GM18907 (cell line): ENCODE data around the gene IRF3.

Experiments used
- ATAC-seq: cut with Tn5 transposase; IDR thresholded peaks from one replicate; pipeline ENCODE4 v1.9.1; 2021; ENCODE audit warnings: mild to moderate bottlenecking, moderate library complexity; ENCODE audit not compliant: unreplicated experiment

The IRF3 gene, protein sequence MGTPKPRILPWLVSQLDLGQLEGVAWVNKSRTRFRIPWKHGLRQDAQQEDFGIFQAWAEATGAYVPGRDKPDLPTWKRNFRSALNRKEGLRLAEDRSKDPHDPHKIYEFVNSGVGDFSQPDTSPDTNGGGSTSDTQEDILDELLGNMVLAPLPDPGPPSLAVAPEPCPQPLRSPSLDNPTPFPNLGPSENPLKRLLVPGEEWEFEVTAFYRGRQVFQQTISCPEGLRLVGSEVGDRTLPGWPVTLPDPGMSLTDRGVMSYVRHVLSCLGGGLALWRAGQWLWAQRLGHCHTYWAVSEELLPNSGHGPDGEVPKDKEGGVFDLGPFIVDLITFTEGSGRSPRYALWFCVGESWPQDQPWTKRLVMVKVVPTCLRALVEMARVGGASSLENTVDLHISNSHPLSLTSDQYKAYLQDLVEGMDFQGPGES

DNA sequence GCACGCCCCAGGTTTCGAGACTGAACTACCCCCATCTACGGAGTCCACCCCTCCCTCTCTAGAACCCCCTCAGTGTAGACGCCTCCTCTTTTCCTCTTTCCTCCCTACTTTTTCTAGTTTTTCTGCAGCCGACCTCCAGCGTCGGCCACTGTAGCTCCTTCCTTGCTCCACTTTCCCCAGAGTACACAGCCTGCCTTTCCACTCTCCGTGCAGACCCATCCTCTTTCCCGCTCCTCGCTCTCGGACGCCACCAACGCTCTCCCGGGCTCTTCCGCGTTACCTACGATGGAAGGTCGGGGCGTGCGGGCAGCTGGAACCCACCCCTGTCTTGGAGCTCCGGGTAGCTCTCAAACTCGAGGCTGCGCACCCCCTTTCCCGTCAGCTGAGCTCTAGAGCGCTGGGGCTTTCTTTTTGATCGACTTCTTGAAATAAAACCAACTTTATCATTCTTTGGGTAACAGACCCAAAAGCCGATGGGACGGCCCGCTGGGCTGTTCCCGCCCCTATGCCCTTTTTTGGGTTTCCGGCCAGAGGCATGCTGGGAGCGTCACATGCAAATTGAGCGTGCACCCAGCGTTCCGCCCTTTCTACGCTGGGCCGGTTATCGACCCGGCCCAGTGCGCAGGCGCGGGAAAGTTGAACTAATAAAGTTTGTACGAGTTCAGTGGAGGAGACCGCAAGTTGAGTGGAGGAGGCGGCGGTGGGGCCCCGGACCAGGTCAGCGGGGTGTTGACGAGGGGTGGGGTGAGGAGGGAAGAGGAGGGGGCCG is at the start of gene IRF3, which contains the start of gene BCL2L12:
Gene IRF3 (minus strand): TSS at position 507 of the 769 bp plus-strand sequence. CDS start 1,019 bp downstream, outside the sequence.
Gene BCL2L12 (plus strand): TSS at position 583 of the 769 bp plus-strand sequence. CDS start 760 bp downstream, outside the sequence.
- peak; percentile 85 for ATAC-seq

DNA sequence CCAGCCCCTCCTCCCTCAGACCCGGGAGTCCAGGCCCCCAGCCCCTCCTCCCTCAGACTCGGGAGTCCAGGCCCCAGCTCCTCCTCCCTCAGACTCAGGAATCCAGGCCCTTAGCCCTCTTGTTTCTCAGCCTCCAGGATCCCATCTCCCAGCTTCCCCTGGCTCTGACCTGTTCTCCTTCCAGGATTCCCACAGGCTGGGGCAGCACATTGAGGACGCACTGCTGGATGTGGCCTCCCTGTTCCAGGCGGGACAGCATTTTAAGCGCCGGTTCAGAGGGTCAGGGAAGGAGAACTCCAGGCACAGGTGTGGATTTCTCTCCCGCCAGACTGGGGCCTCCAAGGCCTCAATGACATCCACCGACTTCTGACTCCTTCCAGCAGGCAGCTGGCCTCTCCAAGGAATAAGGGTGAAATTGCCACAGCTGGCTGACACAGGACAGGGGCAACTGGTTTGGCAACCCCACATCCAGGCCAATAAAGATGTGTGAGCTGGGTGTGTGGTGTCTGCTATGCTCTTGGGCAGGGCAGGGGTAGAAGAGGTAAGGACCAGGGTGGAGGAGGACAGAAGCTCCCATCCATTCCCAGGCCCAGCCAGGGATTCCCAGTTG is 47.7 kb upstream of the IRF3 start:
- ATAC-seq, result no peak

DNA sequence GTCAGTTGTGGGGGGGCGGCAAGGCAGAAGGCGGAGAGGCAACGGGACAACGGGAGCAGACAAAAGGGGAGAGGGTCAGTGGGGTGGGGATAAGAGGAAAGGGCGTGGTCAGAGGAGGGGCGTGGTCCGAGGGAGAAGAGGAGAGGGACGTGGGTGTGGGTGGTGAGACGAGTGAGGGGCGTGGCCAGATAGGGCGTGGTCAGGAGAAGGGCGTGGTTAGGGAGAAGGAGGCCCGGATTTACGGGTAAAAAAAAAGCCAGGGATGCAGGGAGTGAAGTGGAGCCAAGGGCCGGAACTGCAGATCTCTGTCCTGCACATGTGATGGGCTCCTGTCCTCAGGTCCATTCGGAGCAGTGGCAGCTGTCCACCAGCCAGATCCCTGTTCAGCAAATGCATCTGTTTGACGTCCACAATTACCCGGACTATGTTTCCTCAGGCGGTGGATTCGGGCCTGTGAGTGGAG is 46.8 kb upstream of the IRF3 start:
- ATAC-seq, result no peak

DNA sequence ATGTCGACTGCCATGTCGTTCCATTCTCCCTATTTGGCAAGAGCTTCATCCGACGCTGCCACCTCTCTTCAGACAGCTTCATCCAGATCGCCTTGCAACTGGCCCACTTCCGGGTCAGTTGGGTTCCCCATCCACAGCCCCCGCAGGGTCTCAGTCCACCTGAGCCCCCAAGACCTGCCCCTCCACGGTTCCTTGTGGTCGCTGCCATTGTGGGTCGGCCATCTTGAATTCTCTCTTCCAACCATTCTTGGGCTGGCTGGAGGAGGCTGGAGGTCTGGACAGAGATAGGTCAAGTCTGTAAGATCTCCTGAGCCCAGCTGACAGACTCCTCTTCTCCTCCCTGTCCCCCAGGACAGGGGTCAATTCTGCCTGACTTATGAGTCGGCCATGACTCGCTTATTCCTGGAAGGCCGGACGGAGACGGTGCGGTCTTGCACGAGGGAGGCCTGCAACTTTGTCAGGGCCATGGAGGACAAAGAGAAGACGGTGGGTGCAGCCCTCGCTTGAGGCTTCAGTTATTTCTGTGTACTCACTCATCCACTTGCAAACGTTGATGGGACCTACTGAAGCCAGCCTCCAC is 44.8 kb upstream of the IRF3 start:
- no peak for ATAC-seq

DNA sequence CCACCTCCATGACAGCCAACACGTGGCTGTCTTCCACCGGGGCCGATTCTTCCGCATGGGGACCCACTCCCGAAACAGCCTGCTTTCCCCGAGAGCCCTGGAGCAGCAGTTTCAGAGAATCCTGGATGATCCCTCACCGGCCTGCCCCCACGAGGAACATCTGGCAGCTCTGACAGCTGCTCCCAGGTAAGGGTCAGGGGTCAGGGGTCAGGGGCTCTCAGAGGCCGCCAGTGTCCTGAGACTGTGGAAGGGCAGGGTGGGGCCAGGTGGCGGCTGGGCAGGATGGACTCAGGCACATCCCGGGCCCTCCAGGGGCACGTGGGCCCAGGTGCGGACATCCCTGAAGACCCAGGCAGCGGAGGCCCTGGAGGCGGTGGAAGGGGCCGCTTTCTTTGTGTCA is 40.3 kb upstream of the IRF3 start:
- ATAC-seq, result no peak

DNA sequence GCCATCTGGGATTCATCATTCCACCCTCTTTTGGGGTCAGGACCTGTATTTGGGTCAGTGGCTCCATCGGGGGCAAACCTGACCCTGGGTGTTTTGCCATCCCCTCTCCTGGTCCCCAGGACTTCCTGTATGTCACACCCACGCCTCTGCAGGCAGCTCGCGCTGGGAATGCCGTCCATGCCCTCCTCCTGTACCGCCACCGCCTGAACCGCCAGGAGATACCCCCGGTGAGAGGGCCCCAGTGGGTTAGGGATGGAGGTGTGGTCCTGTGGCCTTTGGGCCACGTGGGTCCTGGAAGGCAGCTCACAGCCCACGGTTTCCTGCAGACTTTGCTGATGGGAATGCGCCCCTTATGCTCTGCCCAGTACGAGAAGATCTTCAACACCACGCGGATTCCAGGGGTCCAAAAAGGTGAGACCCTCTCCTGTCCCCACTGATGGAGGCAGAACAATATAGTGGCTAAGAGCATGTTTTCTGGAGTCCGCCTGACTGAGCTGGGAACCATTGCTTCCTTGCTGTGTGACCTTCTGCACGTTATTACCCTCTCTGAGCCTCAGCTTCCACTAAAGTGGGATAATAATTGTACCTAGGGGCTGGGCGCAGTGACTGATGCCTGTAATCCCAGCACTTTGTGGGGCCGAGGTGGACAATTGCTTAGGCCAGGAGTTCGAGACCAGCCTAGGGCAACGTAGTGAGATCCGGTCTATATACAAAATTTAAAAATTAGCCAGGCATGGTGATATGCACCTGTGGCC is 39.4 kb upstream of the IRF3 start:
- ATAC-seq, result no peak

DNA sequence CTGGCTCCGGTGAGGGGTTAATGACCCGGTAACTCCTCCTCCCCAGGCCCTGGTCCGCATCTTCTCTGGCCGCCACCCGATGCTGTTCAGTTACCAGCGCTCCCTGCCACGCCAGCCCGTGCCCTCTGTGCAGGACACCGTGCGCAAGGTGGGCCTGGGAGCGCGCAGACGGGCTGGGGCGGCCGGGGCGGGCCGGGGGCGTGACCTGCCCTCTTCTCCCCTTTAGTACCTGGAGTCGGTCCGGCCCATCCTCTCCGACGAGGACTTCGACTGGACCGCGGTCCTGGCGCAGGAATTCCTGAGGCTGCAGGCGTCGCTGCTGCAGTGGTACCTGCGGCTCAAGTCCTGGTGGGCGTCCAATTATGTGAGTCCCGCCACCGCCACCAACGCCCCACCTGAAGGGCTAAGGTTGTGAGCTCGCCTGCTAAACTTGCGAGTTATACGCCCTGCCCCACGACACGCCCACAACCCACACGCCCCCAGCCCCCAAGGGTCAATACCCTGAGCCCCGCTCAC is 35.7 kb upstream of the IRF3 start:
- no peak for ATAC-seq

DNA sequence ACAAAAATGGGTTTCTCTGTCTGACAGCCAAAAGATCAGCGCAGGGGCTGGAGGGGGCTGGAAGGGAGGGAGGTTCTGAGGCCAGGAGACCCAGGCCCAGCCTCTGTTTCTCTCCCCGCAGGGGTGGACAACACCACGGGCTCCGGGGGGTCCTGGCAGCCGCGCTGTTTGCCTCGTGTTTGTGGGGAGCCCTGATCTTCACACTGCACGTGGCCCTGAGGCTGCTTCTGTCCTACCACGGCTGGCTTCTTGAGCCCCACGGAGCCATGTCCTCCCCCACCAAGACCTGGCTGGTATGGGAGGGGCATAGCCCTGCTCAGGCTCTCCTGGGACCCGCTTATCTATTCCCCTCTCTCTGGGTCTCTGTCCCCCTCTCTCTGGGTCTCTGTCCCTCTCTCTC is 34.9 kb upstream of the IRF3 start:
- no peak for ATAC-seq

DNA sequence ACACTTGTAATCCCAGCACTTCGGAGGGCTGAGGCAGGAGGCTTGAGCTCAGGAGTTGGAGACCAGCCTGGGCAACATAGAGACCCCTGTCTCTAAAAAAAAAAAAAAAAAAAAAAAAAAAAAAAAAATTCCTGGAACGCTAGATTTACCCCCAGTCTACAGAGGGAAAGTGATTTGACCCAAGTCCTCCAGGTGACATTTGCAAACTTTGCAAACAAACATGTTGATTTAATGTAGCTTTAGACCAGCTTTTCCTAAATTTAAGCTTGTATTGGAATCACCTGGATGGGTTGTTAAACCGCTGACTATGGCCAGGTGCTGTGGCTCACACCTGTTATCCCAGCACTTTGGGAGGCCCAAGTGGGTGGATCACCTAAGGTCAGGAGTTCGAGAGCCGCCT is 33.7 kb upstream of the IRF3 start:
- ATAC-seq, result no peak

DNA sequence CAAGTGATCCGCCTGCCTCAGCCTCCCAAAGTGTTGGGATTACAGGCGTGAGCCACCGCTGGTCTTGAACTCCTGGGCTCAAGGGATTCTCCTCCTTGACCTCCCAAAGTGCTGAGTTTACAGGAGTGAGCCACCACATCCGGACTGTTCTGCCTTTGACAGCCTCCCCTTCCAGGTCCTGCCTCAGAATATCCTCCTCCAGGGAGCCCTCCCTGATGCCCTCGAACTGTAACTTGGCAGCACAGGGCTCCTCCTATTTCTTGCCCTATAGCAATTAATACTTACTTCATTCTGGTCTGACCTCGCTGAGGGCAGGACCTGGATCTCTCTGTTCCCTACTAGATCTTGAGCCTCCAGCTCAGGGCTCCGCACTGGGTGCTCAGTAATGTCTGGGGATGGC is 31.2 kb upstream of the IRF3 start:
- ATAC-seq, result no peak

DNA sequence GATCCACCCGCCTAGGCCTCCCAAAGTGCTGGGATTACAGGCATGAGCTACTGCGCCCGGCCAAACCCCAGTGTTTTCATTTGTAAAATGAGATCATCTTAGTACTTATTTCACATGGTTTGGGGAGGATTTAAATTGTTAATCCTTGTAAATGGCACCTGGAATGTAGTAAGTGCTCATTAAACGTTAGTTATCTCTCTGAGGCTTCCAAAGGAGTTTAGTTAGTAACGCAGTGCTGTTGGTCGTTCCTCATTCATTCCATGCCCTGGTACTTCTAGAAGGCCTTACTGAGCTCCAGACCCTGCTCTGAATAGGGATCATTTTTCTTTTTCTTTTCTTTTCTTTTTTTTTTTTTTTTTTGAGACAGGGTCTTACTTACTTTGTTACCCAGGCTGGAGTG is 30.5 kb upstream of the IRF3 start:
- ATAC-seq, result no peak

DNA sequence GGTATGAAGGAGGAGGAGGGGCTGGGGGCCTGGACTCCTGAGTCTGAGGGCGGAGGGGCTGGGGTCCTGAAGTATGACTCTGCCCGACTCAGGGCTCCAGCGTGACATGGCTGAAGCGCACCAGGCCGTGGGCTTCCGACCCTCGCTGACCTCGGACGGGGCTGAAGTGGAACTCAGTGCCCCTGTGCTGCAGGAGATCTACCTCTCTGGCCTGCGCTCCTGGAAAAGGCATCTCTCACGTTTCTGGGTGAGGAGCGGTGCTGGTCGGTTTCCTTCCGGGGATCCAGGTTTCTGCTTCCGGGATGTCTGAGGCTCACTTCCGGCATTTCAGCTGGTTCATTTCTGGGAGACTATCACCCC is 26.5 kb upstream of the IRF3 start:
- no peak for ATAC-seq

DNA sequence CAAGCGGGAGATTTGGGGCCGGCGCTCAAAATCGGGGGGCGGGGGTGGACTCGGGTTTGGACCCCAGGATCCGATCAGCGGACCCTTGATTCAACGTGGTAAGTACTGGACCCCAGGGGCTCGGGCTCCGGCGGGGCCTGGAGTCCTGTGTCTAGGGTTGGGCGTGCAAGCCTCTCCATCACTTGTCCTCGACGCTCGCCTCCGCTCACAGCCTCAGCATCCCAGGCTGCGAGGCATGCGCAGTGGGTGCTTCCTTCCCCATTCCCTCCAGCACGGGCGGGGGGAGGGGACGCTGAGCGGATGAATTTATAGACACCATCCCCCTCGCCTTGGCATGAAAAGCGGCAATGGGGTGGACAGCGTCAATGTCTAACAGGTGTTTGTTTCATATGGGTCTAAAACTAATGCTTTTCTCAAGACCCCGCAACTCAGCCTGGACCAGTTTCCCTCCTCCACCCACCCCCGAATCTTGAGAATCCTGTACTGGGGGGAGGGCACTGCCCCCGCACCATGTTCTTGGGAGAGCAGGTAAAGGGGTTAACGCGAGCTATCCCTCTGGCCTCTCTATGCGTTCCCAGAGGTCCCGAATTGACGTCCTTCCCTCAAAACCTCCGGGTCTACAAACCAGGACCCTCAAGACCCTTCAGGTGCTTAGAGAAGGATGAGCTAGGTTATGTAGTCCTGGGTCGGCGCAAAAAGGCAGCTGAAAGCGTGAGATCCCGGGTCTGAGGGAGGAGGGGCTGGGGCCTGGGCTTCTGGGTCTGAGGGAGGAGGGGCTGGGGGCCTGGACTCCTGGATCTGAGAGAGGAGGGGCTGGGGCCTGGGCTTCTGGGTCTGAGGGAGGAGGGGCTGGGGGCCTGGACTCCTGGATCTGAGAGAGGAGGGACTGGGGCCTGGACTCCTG is 25.8 kb upstream of the IRF3 start:
- ATAC-seq, result no peak

DNA sequence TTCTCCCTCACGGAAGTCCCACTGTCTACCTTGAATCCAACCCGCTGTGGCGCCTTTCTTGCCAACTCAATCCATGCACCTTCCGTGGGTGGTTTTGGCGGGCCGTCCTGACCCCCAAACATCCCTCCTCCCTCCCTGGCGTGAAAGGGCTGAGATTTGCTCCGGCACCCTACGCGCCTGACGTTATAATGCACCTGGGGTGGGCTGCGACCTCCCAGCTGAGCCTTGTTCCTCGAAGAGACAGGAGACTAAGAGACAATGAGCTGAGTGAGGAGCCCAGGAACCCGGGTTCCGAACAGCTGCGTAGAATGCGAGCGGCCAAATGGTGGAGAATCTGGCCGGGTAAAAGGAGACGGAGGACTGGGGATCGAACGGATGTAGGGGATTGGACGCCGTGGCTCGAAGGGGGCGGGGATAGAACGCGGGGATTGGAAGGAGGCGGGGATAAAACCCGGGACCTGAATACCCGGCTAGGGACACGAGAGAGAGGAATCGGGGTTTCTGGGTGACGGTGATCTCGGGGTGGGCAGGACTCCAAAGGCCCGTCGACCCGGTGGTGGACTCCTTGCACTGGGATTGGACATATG is 25.1 kb upstream of the IRF3 start, which contains the start of gene CPT1C:
Gene CPT1C (plus strand): TSS at position 461 of the 587 bp plus-strand sequence. CDS start 1,137 bp downstream, outside the sequence.
- no peak for ATAC-seq

DNA sequence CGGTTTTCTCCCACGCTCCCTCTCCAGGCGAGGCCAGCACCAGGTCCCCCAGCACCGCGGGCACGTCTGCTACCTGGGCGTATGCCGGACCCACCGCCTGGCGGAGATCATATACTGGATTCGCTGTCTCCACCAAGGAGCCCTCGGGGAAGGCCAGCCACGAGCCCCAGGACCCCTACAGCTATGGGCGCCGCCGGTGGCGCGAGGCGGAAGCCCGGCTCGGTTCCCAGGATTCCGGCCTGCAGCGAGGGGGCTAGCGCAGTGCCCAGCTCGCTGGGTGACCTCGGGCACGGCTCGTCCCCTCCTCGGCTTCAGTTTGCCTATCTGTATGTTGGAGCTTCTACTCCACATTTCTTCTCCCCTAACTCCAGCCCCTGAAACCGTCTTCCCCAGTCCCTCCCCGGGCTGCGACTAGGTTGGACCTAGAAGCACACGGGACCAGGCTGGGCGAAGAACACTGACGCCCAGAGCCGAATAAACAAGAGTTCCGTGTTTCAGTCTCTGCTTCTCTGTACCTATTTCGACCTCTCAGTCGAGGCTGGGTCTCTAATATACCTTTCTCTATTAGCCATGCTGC is 24.5 kb upstream of the IRF3 start:
- no peak for ATAC-seq

DNA sequence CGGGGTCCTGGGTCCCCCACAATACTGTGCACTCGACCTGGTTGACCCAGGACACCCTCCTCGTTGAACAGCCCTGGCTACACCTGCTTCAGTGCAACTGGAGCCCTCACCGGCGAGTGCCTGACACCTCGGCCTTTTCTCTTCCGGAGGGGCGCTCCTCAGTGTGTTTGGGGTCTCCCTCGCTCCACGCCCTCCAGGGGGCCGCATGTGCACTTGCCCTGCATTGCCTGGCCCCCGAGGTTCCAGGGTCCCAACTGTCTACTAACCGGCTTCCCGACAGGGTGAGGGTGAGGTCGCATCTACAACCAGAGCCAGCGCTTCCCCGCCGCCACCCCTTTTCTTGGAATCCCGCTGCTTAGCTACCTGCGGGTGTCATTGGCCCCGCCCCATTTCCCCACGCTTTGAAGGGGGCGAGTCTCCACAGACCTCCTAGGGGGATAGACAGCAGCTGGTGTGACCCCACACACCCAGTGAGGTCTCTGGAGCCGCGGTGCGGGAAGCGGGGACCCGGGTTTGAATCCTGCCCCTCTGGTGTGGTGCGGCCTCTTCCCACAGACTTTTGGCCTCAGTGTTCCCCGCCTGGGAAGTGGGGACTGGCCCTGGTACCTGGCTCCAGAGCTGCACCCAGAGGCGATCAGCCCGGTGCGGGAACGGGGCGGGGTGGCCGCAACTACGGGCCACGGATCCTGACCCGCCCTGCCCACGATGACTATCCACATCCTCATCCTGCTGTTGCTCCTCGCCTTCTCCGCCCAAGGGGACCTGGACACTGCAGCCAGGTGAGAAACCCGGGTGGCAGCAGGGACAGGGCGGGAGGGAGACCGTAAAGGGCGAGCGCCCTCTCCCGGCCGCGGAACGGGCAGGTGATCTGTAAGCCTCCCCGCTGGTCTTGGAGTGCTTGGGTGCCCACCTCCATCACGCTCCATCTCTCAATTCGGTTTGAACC is 23.7 kb upstream of the IRF3 start, which contains the start of gene ADM5:
Gene ADM5 (plus strand): TSS at position 462 of the 946 bp plus-strand sequence. CDS start 244 bp downstream, at position 706.
- no peak for ATAC-seq

DNA sequence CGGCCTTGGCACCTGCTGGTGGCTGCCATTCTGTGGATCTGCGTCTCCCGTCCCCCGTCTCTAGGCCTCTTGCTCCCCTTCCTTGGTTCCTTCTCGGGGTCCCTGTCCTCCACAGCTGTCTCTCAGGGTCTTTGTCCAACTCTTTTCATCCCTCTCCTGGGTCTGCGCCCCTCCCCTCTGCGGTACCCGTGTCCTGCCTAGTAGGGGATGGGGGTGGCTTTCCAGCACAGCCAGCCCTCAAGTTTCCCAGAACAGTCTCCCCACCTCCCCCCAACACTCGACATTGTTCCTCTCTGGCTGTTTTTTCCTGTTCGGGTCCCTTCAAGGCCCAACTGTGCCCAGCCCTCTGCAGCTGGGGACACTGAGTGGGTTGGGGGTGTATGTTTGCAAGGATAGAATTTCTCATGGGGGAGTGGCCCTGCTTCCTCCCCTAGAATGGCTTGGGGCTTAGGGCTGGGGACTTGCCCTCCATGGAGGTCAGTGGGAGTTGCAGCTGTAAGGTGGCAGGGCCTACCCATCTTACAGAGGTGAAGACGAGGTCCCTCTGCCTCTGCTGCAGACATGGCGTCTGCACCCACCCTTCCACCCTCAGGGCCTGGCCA is 23.0 kb upstream of the IRF3 start:
- no peak for ATAC-seq
